ENCODE data around the gene EML1.

Gene EML1

DNA sequence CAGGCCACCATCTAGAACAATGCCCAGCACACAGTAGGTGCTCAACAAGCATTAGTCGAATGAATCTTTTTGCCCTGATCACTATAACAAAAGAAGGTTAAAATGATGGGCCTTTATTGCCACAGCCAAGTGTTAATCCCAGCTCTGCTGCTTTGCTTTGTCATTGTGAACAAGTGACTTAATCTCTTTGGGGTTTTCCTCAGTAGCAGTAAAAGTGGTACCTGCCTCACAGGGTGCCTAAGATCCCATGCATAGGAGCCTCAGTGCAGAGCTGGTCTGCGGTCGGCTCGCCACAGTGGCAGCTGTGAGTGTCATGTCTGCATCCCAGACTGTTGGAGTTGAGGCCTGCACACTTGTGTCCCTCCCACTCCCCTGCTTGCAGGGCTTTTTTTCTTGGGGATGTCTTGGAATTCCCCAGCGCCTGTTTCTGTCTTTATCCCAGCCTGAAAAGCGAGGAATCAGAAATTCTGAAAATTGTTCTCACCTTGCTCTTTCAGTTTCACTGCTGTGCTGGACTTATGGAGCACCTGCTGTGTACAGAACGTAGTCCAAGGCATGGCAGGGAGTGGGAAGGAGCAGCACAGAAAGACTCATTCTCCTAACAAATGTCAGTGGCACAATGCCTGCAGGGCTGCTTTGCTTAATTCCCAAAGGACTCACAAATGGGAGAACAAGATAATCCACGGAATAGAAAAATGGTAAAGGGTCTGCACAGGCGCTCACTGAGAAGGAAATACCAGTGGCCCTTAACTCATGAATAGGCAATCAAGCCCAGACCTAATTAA is 90.8 kb downstream of the EML1 start:
- TF ChIP-seq, protein P1, sequence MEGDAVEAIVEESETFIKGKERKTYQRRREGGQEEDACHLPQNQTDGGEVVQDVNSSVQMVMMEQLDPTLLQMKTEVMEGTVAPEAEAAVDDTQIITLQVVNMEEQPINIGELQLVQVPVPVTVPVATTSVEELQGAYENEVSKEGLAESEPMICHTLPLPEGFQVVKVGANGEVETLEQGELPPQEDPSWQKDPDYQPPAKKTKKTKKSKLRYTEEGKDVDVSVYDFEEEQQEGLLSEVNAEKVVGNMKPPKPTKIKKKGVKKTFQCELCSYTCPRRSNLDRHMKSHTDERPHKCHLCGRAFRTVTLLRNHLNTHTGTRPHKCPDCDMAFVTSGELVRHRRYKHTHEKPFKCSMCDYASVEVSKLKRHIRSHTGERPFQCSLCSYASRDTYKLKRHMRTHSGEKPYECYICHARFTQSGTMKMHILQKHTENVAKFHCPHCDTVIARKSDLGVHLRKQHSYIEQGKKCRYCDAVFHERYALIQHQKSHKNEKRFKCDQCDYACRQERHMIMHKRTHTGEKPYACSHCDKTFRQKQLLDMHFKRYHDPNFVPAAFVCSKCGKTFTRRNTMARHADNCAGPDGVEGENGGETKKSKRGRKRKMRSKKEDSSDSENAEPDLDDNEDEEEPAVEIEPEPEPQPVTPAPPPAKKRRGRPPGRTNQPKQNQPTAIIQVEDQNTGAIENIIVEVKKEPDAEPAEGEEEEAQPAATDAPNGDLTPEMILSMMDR (IDR thresholded peaks at IDR 0.05; ENCODE audit: low read depth, low read length) = no peak
- no peak overlapping the region for H3K4me3 ChIP-seq (ENCODE audit: low read depth, low read length)

DNA sequence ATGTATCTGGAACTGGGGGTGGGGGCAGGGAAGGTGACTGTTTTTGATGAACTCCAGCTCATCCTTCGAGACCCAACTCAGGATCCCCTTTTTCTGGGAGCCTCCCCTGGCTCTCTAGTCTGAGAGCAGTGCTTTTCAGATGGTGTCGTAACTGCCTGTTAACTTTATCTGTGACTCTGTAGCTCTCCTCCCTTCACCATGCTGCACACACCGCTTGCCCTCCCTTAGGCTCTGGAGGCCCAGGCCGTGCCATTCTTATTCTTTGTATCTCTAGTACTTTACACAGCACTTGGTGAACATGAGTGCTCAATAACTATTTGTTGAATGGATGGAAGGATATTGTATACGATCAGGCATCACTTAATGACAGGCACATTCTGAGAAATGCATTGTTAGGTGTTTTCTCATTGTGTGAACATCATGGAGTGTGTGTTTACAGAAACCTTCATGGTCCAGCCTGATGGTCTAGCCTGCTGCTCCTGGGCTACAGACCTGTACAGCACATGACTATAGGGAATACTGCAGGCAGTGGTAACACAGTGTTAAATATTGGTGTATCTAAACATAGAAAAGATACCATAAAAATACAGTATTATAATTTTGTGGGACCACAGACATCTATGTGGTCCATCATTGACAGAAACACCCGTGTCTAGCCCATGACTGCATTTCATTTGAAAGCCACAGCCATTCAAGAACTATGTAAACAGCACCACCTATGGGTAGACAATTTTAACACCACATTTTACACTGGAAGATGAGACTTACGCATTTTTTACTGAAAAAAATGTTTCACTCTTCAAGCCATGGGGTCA is 91.8 kb downstream of the EML1 start:
- H3K4me3 ChIP-seq (ENCODE audit: low read depth, low read length) = no peak overlapping the region
- TF ChIP-seq, protein P1 (IDR thresholded peaks at IDR 0.05; ENCODE audit: low read depth, low read length) = peak; percentile 46

DNA sequence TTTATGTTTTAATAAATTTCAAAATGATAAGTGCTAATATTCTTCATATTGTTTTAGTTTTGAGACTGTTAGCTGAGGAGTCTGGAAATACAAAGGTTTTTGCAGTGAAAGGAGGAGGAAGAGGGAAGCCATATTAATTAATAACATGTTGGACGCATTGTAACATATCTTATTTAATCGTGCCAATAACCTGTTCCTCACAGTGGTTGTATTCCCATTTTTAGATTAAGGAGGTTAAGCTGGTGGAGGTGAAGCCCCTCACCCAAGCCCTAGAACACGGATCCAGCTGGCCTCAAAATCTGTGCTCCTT is 92.4 kb downstream of the EML1 start:
- H3K4me3 ChIP-seq (ENCODE audit: low read depth, low read length) = no peak overlapping the region
- TF ChIP-seq, protein P1 (IDR thresholded peaks at IDR 0.05; ENCODE audit: low read depth, low read length) = no peak

DNA sequence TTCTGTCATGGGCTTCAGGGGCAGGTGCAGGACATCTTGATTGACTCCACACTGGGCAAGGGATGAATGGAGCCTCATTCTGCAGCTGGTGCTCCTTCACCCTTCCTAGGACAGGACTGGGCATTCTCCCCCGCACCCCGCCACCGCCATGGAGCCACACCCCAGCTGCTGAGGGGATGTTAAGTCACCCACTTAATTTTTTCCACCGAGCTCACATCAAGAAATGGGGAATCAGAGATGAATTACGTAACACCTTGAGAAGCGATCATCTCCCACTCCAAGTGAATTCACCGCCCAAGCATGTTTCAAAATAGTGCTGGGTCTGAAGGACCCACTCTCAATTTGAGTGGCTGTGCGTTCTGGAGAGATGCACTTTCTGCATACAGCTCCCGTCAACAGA is 94.2 kb downstream of the EML1 start:
- H3K4me3 ChIP-seq (ENCODE audit: low read depth, low read length) = no peak overlapping the region
- TF ChIP-seq, protein P1 (IDR thresholded peaks at IDR 0.05; ENCODE audit: low read depth, low read length) = no peak

DNA sequence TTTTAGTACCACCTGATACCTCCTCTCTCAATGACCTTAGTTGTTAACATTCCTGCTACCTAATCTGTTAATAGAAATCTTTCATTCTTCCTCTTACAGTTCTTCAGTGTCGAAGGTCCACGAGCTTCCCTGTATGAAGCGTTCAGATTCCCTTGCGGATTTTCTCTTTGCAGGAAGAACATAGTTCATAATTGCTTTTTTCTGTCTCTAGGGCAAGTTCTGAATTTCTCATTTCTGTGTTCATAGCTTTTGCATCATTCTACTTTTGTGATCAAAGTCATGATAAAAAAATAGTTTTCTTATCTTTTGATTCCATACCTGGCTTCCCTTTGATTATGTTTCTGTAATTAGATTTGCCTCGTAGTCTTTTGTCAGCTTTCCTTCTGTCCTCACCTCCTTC is 94.9 kb downstream of the EML1 start:
- TF ChIP-seq, protein P1 (IDR thresholded peaks at IDR 0.05; ENCODE audit: low read depth, low read length) = no peak
- H3K4me3 ChIP-seq (ENCODE audit: low read depth, low read length) = no peak overlapping the region

DNA sequence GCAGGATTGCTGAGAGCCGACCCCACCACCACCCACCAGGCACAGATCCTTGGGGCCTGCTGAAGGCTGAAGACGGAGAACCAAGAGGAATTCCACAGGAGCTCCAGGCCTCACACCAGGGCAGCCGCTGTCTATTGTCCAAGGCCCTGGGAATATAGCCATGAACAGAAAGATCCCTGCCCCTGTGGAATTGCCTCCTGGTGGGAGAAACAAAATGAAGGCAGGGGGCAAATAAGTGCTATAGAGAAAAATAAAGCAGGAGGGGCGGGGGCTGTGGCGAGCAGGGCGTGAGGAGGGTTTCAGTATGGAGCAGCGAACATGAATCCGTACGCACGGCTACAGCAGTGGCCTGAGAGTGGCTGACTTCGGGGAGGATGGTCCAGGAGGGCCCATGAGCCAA is 96.1 kb downstream of the EML1 start:
- TF ChIP-seq, protein P1 (IDR thresholded peaks at IDR 0.05; ENCODE audit: low read depth, low read length) = no peak
- no peak overlapping the region for H3K4me3 ChIP-seq (ENCODE audit: low read depth, low read length)

DNA sequence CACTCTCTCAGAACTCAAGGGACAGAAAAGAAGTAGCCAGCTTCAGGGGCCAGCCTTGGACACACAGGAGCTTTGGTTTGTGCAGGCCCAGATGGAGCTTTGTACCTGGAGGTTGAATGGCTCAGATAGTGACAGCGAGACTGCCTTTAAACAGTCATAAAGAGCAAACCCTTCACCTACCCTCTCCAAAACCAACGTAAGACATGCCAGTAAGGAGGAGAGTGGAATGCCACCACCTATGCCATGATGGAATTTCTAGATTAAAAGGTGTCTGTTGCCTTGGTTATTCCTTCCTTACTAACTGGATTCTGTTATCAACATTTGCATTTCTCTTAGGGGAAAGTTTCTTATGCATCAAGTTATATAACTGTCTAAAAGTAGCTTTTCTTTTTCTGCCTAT is 98.1 kb downstream of the EML1 start:
- TF ChIP-seq, protein P1 (IDR thresholded peaks at IDR 0.05; ENCODE audit: low read depth, low read length) = no peak
- no peak overlapping the region for H3K4me3 ChIP-seq (ENCODE audit: low read depth, low read length)

Measured in WI38 (cell line).